ENCODE results near the gene WDFY4.
A peak's percentile ranks its signal among the peaks of the same experiment; 100 is the strongest.

The WDFY4 gene

DNA sequence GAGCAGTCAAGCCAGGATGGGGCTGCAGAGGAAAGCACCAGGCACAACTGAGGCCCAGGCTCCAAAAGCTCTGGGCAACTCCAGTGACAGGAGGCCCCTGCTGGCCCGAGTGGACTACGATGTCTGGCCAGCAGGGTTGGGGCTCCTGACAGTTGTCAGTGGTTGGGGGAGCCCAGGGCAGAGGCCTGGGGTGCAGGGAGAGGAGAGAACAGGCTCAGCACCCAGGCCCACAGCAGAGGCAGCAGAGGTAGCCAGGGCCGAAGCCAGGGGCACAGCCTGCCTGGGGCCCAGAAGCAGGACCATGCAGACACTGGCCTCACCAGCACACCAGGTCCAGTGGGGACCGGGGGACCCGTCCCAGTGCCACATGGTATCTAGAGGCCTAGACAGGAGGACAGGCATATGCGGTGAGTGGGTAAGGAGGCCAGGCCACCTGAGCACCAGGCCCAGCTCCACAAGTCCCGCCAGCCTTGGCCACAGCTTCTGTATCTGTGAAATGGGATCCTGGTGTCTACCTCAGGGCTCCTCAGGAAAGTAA, 301.0 kb downstream of the WDFY4 start:
- no peak for DNase-seq (ENCODE audit: low spot score)

DNA sequence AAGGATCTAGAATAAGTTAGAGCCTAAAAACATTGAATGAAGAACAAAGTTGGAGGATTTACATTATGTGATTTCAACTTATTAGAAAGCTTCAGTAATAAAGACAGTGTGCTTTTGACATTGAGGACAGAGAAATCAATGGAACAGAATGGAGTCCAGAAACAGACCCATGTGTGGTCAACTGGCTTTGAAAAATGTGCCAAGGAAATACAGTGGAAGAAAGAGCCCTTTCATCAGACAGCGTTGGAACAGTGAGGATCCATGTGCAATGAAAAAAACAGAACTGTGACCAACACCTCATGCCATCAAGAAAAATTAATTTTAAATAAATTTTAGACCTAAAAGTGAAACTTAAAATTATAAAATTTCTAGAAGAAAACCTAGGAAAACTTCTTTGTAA, 305.6 kb downstream of the WDFY4 start:
- DNase-seq (ENCODE audit: low spot score): peak; percentile 87

DNA sequence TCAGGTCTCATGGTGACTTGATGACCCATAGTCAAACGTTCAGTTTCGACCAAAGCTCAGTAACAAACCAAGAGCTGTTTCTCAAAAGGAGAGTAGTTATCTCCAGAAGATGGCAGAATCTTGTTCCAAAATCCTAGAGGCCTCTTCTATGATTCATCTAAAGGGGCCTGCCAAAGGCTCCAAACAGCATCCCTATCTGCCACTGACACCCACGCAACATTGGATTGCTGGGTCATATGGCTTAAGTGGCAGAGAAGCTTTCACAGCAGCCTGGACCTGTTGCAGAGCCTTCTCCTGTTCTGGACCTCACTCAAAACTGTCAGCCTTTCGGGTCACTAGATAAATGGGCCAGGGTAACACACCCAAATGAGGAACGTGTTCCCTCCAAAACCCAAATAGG, 309.0 kb downstream of the WDFY4 start:
- no peak for DNase-seq (ENCODE audit: low spot score)

DNA sequence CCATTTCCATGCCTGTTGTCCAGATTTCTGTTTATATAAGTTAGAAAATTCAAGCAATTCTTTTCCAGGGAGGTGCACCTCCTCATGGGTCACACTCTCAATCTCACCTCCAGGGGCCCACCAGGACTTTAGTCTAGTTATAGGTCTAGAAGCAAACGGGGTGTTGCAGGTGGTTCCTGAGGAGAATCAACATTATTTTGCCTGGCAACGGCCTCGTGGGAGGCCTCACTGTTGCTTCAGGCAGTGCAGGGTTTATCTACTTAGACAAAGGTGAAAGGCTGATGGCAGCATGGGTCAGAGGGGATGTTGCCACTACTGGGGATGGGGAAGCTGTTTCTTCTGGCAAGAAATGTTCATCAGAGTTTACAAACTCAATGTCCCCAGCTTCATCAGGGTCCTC, 311.7 kb downstream of the WDFY4 start:
- no peak for DNase-seq (ENCODE audit: low spot score)

DNA sequence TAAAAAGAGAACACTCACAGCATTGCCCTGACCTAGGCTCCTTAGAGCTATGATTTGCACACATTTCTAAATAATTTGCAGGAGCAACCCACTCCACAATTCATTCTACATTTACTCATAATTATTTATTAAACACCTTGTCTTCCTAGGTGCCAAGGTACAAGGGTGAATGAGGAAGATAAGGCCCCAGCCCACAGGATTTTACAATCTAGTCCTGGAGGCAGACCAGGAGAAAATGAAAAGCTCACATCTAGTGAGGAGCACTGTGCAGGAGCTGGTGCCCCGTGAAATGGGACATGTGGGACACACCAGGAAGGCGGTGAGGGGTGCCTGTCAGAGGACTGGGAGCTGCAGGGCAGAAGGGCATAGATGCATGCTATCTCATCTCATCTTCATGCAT, 314.7 kb downstream of the WDFY4 start:
- DNase-seq (ENCODE audit: low spot score): no peak

DNA sequence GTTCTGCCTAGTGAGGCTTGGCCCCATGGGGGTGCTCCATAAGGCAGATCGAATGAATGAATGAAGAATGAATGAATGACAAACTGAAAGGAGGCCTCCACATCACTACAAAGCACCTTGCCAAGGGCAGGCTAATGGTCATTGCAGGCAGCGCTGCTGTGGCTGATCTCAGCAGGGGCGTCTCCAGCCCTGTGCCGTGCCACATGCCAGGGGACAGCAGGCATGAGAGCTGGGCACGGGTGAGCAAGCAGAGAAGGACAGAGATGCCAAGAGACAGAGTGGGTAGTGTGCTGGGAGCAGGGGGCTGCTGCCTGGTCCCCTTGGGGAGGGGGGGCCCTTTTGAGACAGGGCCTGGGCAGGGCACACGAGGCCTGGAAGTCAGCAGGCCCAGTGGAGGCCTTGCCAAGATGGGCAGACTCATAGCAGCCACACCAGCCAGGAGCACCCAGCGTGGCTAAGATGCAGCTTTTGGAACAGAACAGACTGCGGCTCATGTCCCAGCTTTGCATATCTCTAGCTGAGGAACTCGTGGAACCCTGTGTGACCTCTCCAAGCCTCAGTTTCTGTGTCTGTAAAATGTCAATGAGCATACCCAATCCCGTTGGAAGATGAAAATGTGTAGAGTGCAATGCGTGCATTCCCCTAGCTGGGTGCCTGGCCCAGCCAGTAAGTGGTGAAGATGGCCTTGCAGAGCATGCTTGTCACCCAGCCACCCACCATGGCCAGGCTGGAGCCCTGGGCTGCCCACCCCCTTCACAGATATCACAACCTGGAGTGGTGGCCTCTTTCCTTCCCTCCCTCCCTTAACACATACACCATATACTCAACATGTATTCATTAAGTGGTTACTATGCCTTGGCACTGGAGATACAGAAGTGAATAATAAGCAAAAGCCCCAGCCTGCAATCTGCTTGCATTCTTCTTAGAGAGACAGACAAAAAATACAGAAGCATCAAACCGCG, 316.0 kb downstream of the WDFY4 start:
- DNase-seq (ENCODE audit: low spot score): no peak

DNA sequence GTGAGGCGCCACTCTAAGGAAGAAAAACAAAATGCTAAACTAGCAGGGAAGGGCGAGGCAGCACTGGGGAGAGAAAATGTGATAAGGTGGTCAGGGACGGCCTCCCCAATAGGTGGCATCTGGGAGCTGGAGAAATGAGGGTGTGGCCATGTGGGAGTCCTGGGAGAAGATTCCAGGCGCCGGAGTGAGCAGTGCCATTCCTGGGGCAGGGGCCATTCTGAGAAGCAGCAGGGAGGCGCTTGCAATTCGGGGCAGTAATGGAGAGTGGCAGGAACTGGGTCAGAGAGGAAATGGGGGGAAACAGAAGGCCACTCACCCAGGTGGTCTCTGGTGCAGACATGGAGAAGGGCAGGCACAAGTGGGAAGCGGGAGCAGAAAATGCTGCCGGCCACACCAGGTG, 316.7 kb downstream of the WDFY4 start:
- DNase-seq (ENCODE audit: low spot score): no peak

DNA sequence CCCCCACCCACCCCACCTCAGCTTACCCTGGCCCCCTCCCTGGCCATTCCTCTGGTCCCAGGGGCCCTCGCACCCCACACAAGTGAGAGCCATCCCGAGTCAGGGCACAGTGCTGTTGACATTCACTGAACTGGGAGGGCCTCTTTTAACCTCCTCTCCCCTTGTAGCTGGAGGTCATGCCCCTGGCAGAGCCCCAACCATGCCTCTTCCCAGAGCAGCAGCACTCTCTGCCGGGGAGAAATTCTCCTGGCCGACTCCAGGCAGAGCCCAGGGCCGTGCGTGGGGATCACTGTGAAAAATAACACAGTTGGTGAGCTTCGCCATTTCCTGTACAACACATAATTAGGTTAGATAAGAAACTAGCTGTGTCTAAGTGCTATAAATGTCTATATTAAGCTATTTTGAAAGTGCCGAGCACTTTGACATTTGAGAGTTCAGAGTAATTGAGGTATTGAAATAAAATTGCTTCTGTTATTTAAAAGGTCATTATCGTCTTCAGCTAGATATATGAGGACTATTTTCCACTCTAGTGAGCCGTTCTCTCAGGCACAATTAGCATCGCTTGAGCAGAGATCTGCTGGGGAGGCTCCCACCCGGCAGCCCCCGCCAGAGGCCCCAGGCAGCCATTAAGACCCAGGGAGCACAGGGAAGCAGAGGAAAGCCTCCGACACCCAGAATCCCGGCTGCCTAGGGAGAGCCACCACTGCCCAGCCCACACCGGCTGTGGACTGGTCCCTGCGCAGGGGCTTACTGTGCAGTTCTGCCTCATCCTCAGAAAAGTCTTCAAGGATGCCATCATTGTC, 317.4 kb downstream of the WDFY4 start:
- DNase-seq (ENCODE audit: low spot score): no peak

DNA sequence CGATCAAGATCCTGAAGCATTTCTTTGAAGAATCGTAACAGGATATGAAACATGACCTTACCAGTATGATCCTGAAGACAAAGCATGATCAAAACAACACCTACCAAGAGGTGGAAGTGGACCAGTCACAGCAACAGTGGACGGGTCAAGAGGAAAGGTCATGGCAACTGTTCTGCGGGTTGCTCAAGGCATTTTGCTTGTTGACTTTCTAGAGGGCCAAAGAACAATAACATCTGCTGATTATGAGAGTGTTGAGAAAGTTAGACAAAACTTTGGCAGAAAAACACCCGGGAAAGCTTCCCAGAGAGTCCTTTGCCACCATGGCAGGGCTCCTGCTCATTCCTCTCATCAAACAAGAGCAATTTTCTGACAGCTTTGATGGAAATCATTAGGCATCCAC, 320.6 kb downstream of the WDFY4 start:
- DNase-seq (ENCODE audit: low spot score): no peak

DNA sequence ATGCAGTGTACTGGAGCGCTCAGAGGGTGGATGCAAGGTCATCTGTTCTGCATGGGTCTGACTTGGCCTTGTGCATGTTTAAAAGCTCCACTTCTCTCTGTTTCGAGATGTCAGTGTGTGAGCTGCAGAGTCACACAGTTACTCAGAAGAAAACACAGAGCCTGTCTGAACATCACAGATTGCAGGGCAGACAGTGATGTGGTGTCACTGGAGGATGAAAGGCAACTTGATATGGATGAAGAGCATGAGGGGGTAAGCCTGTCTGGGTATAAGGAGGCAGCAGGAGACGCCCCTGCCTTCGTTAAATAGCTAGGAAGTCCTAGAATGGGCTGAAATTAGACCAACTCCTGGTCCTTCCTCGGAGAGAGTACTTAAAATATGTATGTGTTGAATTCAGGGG, 322.5 kb downstream of the WDFY4 start:
- no peak for DNase-seq (ENCODE audit: low spot score)

DNA sequence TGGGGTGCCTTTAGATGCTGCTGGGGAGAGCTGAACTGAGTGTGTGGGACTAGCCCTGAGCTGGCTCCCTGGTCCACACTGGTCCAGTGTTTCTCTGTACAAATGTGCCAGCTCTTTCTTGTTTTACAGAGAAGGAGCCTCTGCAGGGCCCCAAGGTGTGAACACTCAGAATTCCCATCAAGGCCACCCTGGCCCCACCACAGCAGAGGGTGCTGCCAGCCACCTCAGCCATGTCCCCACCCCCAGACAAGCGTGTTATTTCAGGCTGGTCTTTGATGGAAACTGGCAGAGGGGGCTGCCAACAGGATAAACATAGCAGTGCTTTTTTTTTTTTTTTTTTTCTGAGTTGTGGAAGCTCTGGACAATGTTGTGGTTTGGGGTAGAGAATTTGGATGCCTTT, 323.4 kb downstream of the WDFY4 start:
- DNase-seq (ENCODE audit: low spot score): no peak

DNA sequence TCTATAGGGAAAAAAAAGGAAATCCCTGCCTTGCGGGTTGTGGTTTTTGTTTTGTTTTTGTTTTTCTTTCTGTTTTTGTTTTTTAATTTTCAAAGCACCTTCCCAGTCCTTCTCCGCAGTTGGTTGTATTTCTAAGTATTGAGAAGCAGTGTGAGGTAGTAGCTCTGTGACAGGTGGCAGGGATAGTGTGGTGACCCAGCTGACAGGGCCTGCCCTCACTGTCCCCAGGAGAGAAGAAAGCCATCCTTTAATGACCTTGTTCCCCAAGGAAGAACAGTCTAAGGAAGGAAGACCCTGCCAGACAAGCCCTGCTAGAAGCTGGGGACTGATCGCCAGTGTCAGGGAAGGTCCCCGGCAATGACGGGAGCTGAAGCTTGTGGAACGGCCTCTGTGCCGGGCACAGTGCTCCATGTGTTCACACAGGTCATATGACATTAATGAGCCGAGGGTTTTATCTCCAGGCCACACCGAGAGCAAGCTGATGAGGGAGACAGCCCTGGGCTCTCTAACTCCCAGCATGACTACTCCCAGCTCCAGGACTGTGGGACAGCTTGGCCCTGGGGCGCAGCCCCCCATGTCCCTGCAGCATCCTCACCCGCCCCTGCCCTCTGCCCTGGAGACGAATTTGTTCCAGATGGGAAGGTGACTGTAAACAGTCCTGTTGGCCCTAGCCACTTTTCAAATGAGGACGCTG, 324.0 kb downstream of the WDFY4 start:
- DNase-seq (ENCODE audit: low spot score): no peak

DNA sequence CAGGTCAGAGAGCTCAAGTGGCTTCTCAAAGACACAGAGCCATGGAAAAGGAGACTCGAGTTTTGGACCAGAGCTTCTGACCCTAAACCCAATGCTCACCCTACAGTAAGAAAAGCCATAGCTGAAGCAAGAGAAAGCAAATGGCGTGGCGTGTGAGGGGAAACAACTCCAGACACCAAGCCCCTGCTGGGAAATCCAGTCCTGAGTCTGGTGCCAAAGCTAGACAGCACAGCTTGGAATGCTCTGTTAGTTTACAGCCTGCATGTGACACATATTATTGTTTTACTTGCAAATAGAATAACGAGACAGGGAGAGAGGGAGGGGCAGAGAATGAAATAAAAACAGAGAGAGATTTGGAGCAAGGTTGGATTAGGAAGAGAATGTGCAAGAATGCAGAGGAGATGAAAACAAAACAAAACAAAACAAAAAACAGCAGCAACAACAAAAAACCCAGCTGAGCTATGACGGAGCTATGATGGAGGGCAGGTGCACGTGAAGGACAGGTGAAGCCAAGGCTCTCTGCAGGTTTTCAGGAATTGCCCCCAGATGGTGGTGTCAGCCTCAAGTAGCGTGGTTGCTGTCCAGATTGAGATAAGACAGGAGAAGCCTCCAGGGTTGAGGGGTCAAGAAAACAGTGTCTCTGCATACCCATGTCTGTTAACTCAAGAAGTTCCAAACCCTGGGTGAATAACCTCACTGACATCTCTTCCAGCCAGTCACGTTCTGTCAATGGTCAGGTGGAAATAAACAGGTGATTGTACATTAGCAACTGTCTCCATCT, 324.7 kb downstream of the WDFY4 start:
- DNase-seq (ENCODE audit: low spot score): no peak

DNA sequence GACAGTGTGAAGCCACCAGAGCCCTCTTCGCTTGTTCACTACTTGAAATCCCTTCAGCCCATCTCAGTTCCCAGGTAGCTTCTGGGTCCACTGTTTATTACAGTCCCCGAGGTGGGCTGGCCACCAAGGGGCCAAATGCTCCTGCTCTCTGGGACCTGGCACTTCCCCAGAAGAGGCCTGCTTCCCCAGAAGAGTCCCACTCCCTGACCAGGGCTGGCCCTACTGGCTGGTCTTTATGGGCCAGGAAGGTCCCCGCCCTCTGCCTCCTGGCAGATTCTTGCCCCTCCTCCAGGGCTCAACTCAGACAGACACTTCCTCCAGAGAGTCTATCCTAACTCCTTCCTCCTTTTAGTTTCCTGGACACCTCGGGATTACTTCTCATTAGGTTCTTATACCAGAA, 325.6 kb downstream of the WDFY4 start:
- peak; percentile 19 for DNase-seq (ENCODE audit: low spot score)

DNA sequence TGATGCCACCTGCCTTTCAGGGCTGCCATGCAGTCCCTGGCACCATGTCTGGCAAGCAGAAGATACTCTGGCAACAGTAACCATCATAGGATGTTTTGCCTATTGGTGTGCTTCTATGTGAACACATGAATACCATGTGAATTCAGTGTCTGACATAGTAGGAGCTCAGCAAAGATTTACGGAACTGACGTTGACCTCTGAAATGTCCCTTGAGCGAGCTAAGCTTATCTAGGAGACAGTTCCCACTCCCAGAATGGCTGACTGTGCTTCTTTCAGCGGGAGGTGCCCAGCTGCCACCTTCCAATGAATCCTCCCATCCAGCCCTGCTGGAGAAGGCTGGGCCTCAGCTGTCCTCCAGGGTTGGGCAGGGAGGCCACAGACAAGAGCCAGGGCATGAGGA, 326.2 kb downstream of the WDFY4 start:
- no peak for DNase-seq (ENCODE audit: low spot score)

DNA sequence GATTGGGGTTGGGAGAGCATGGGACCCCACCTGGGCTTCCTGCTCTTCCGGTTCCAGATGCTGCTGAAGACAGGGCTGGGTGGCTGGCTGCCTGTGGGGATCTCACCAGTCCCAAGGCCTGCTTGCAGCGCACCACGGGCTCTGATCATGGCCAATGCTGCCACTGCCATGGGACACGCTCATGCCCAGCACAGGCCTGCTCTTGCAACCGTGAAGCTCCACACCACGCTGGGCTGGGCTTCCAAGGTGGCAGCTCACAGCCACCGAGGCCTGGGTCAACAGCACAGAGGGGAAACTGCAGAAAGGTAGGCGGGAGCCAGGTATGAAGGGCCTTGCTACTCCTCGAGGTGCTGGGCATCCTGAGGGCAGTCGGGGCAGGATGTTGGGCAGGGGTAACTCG, 327.1 kb downstream of the WDFY4 start:
- DNase-seq (ENCODE audit: low spot score): no peak

DNA sequence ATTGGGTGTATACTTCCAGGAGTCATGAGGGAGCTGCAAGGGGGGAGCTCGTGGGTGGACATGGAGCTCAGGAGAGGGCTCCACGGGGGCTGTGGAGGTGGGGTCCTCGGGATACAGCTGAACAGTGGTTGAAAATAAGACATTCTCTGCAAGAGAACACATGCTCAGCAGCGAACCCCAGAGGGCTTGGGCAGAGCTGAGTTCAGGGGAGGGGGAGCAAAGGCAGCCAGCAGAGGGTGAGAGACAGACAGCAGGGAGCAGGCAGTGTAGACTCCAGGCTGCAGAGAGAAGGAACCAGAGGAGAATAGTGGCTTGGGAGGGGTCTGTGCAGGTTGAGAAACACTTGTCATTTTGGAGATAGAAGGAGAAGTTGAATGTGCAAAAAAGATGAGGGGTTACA, 327.9 kb downstream of the WDFY4 start:
- no peak for DNase-seq (ENCODE audit: low spot score)

DNA sequence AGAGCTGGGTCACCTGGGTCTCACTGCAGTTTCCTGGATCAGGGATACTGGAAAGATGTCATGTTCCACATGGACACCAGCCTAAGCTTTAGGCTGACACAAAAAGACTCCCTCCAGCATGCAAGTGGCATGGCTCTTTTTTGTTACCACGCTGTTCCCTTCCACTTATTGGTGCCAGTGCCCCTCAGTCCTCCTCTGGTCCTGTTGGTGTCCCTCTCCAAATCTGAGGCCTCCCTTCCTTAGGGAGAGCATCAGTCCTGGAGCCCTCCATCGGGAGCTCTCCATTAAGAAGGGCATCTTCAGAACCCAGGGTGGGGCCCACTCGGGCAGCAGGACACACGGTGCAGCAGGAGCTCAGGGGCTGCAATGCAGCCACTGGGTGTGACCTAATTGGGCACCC, 331.0 kb downstream of the WDFY4 start:
- no peak for DNase-seq (ENCODE audit: low spot score)

DNA sequence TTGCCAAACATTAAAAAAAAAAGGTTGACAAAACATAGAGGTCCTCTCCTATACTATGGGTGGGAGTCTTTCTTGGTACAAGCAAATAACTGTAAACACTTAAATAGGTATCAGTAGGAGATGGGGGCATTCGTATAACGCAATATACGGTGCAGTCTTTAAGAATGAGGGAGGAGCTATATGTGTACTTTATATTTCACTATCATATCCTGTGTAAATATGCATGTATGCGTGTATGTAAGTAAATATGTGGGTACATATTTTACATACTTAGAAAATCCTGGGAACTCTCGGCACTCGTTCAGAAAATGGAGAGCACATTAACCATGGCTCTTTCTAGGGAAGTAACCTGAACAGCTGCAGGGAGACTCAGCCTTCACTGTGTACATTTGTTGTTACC, 337.0 kb downstream of the WDFY4 start:
- no peak for DNase-seq (ENCODE audit: low spot score)

DNA sequence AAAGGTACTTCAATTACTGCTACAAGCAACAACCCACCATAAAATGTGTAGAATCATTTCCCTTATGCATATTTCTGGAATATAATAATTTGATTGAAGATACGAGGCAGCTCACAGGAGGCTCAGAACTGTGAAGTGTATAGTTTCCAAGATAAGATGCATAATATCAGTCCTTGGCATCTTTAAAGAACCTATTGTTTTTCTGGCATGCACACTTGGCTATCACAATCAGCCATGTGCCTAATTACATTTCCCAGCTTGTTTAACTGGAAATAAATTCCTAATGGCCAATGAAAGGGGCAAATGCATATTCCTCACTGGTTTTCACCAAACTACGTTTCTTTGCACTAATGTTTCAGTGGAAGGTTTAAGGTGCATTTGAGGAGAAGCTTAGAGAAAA, 338.4 kb downstream of the WDFY4 start:
- no peak for DNase-seq (ENCODE audit: low spot score)

DNA sequence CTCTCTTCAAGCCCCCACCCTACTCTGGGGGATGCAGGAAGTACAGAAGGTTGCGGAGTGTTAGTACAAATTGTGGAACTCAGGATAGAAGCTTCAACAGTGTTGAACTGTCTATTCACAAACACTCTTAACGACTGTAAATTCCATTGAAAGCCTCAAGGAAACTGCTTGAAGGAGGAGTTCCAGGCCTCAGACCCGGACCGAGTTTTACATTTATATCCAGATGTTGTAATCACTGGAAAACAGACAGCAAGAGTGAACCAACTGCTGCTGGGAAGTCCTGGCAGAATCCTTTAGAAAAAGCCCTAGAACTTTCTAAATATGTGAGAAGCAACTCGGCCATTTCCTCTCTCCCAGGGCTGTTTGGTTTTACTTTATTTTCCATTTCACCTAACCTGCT, 339.1 kb downstream of the WDFY4 start:
- no peak for DNase-seq (ENCODE audit: low spot score)

DNA sequence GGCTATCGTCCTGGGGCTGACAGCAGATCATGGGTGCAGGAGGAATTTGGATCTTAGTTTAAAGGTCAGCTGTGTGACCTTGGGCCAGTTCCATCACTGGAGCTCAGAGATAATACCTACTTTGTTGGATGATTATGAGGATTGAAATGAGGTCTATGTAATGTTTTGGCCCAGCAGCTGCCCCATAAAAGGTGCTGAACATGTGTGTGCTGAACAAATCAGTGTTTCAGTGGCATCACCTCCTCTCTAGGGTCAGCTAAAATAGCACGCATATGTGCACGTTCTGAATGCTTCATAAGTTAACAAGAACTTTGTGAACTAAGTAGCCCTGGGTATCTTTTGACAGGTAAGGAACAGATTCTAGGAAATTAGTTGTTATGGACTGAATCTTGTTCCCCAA, 339.8 kb downstream of the WDFY4 start:
- DNase-seq (ENCODE audit: low spot score): no peak

Data from pons (tissue), 1 donor.